Liver (tissue), 9 donors: ENCODE measurements around the gene IL1RAPL2. TPM values are rescaled to one million over a fixed set of nuclear protein-coding genes. Genes with fewer than 3 reads are reported as not detected.

ENCODE experiments used
- DNase-seq: peaks from one replicate; pipeline ENCODE4 v3.0.0-alpha.2; 2017; ENCODE audit warnings: low spot score
- H3K27ac ChIP-seq, 2 donors: one replicate each; pipeline ENCODE4 v1.7.0; 2013; ENCODE audit warnings: inconsistent platforms in 2 of 2, low read length in 2 of 2, control low read depth in 1 of 2, low read depth in 1 of 2, mild to moderate bottlenecking in 1 of 2
- H3K27me3 ChIP-seq, 4 donors: one replicate each; pipeline versions ENCODE4 v1.6.1 to v1.7.0; 2013; ENCODE audit warnings: low read length in 3 of 4, inconsistent platforms in 1 of 4, mild to moderate bottlenecking in 1 of 4, moderate library complexity in 1 of 4; ENCODE audit not compliant: control insufficient read depth in 4 of 4, insufficient read depth in 4 of 4
- H3K36me3 ChIP-seq, 4 donors: one replicate each; pipeline versions ENCODE4 v1.6.1 to v1.7.0; 2013; ENCODE audit warnings: low read length in 3 of 4, mild to moderate bottlenecking in 3 of 4, low read depth in 1 of 4, moderate library complexity in 1 of 4; ENCODE audit not compliant: control insufficient read depth in 4 of 4, insufficient read depth in 3 of 4
- H3K4me1 ChIP-seq, 4 donors: one replicate each; pipeline versions ENCODE4 v1.6.1 to v1.7.0; 2013; ENCODE audit warnings: low read length in 3 of 4, mild to moderate bottlenecking in 3 of 4, moderate library complexity in 1 of 4; ENCODE audit not compliant: control insufficient read depth in 4 of 4, insufficient read depth in 4 of 4
- H3K4me3 ChIP-seq, 3 donors: one replicate each; pipeline versions ENCODE4 v1.6.1 to v1.7.0; 2013; ENCODE audit warnings: low read length in 3 of 3, control low read depth in 1 of 3, low read depth in 1 of 3, mild to moderate bottlenecking in 1 of 3
- H3K9ac ChIP-seq, 2 donors: one replicate each; pipeline ENCODE4 v1.7.0; 2013; ENCODE audit warnings: low read length in 2 of 2, mild to moderate bottlenecking in 2 of 2, moderate library complexity in 2 of 2, control low read depth in 1 of 2, low read depth in 1 of 2
- H3K9me3 ChIP-seq, 4 donors: one replicate each; pipeline versions ENCODE4 v1.6.1 to v1.7.0; 2013; ENCODE audit warnings: low read length in 3 of 4; ENCODE audit not compliant: control insufficient read depth in 4 of 4
- EGR1 ChIP-seq, 2 donors: IDR thresholded peaks; 2 replicates each; pipeline ENCODE4 v1.6.1; 2016 to 2018; ENCODE audit warnings: antibody characterized with exemption in 2 of 2, low read depth in 2 of 2
- FOXA1 ChIP-seq: IDR thresholded peaks from 2 replicates; pipeline ENCODE4 v1.6.1; 2016; ENCODE audit warnings: antibody characterized with exemption
- FOXA2 ChIP-seq: IDR thresholded peaks from 2 replicates; pipeline ENCODE4 v1.6.1; 2016; ENCODE audit warnings: antibody characterized with exemption
- GABPA ChIP-seq, 2 donors: IDR thresholded peaks in 1 of 2; conservative IDR thresholded peaks in 1 of 2; 2 replicates each; pipeline ENCODE4 v1.6.1; 2016; ENCODE audit warnings: antibody characterized with exemption in 2 of 2, mild to moderate bottlenecking in 1 of 2, moderate library complexity in 1 of 2
- HNF4A ChIP-seq, 2 donors: conservative IDR thresholded peaks; 2 replicates each; pipeline ENCODE4 v1.6.1; 2016; ENCODE audit warnings: antibody characterized with exemption in 2 of 2, mild to moderate bottlenecking in 2 of 2
- HNF4G ChIP-seq: IDR thresholded peaks from 2 replicates; pipeline ENCODE4 v1.6.1; 2016; ENCODE audit warnings: antibody characterized with exemption
- JUND ChIP-seq, 2 donors: IDR thresholded peaks; 2 replicates each; pipeline ENCODE4 v1.6.1; 2016; ENCODE audit warnings: antibody characterized with exemption in 2 of 2
- MAX ChIP-seq: IDR thresholded peaks from 2 replicates; pipeline ENCODE4 v1.6.1; 2016; ENCODE audit warnings: antibody characterized with exemption
- NR2F2 ChIP-seq: IDR thresholded peaks from 2 replicates; pipeline ENCODE4 v1.6.1; 2016; ENCODE audit warnings: antibody characterized with exemption
- RAD21 ChIP-seq, 2 donors: IDR thresholded peaks; 2 replicates each; pipeline ENCODE4 v1.6.1; 2016; ENCODE audit warnings: antibody characterized with exemption in 2 of 2, mild to moderate bottlenecking in 2 of 2
- REST ChIP-seq: IDR thresholded peaks from 2 replicates; pipeline ENCODE4 v1.6.1; 2016; ENCODE audit warnings: antibody characterized with exemption, mild to moderate bottlenecking
- RXRA ChIP-seq, 2 donors: IDR thresholded peaks; 2 replicates each; pipeline ENCODE4 v1.6.1; 2017 to 2018; ENCODE audit warnings: antibody characterized with exemption in 2 of 2, mild to moderate bottlenecking in 1 of 2
- SP1 ChIP-seq: IDR thresholded peaks from 2 replicates; pipeline ENCODE4 v1.6.1; 2018; ENCODE audit warnings: antibody characterized with exemption, mild to moderate bottlenecking
- YY1 ChIP-seq: IDR thresholded peaks from 2 replicates; pipeline ENCODE4 v1.6.1; 2016; ENCODE audit warnings: antibody characterized with exemption, mild to moderate bottlenecking
- ZBTB33 ChIP-seq: IDR thresholded peaks from 2 replicates; pipeline ENCODE4 v1.6.1; 2016; ENCODE audit warnings: antibody characterized with exemption
- WGBS: extraction: QIAGEN DNeasy Blood & Tissue Kit; methylation state at CpG from one replicate; pipeline ENCODE4 v1.1.7; 2013; 5-methylcytosine and 5-hydroxymethylcytosine counted together
- polyA plus RNA-seq, 2 donors: library from polyadenylated mRNA; stranded (reverse) in 1 of 2; unstranded in 1 of 2; fragments of 200-250 nt in 1 of 2; fragments of >200 nt in 1 of 2; fragmentation: Nextera tagmentation in 1 of 2; extraction: Ambion mirVana in 1 of 2; gene quantifications; one replicate each; pipeline versions ENCODE4 v1.2.1 to v1.2.3, GENCODE V29; 2013 to 2015
- total RNA-seq, 2 donors: library from RNA; depleted of rRNA; stranded (reverse); fragments of >200 nt; gene quantifications; one replicate each; pipeline ENCODE4 v1.2.3, GENCODE V29; 2014
- TF ChIP-seq, protein P1 (sequence below): IDR thresholded peaks from 2 replicates; pipeline ENCODE4 v1.6.1; 2016; ENCODE audit warnings: antibody characterized with exemption
- TF ChIP-seq, protein P2 (sequence below): fragments of 150-350 bp; IDR thresholded peaks from 2 replicates; pipeline ENCODE4 v1.5.1; 2017; ENCODE audit warnings: improper control_type of control experiment, low read depth, low read length; ENCODE audit not compliant: missing input control
- donor health status: healthy.
- donor health status: healthy.
- donor health status: healthy.
- donor health status: healthy.
- donor health status: healthy.

The IL1RAPL2 gene
- total and polyA plus RNA-seq, 4 donors, result 0.20 to 1.6 (median 0.91) TPM

GRCh38 chrX:105462186-105462585 lies 896.2 kb downstream of the IL1RAPL2 start:
- Histone ChIP-seq H3K9ac (no peak overlapping the region), H3K27ac (no peak overlapping the region), H3K36me3 (no peaks in the 10 kb centered on the region), H3K9me3 (no peaks in the 10 kb centered on the region), H3K4me1 (no peaks in the 10 kb centered on the region), H3K27me3 (no peaks in the 10 kb centered on the region), H3K4me3 (no peak overlapping the region)
- DNase-seq, result no peak
- no peak for TF ChIP-seq FOXA2
- WGBS, result 88% methylated on average over 1 of the region's 1 CpG

DNA sequence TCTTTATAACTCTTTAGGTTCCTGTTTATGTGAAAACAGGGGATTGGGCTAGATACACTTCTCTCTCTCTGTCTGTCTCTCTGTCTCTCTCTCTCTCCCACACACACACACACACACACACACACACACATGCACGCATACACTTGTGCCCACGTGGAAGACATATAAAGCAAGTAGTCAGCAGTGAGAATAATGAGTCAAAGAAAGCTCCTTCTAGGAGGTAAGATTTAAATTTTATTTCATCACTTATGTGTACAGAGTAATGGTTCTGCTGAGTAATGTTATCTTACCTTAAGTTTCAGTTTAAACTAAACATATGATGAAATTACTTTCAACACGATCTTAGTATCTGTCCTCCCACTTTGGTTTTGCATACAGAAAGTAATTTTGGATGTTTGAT lies 897.5 kb downstream of the IL1RAPL2 start:
- TF ChIP-seq SP1 (no peak), HNF4G (no peak), YY1 (no peak), FOXA1 (no peak), HNF4A (conservative IDR thresholded peaks at IDR 0.05) (no peak), FOXA2 (no peak), RAD21 (IDR thresholded peaks at IDR 0.05) (no peak), GABPA (IDR thresholded peaks at IDR 0.05 in 1 of 2, conservative IDR thresholded peaks at IDR 0.05 in 1 of 2) (no peak), NR2F2 (no peak)
- TF ChIP-seq, protein P1, sequence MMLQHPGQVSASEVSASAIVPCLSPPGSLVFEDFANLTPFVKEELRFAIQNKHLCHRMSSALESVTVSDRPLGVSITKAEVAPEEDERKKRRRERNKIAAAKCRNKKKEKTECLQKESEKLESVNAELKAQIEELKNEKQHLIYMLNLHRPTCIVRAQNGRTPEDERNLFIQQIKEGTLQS, result no peak
- TF ChIP-seq, protein P2, sequence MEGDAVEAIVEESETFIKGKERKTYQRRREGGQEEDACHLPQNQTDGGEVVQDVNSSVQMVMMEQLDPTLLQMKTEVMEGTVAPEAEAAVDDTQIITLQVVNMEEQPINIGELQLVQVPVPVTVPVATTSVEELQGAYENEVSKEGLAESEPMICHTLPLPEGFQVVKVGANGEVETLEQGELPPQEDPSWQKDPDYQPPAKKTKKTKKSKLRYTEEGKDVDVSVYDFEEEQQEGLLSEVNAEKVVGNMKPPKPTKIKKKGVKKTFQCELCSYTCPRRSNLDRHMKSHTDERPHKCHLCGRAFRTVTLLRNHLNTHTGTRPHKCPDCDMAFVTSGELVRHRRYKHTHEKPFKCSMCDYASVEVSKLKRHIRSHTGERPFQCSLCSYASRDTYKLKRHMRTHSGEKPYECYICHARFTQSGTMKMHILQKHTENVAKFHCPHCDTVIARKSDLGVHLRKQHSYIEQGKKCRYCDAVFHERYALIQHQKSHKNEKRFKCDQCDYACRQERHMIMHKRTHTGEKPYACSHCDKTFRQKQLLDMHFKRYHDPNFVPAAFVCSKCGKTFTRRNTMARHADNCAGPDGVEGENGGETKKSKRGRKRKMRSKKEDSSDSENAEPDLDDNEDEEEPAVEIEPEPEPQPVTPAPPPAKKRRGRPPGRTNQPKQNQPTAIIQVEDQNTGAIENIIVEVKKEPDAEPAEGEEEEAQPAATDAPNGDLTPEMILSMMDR, result no peak
- 74% methylated on average over 3 of the region's 3 CpGs for WGBS
- Histone ChIP-seq H3K9me3 (no peaks in the 10 kb centered on the region), H3K9ac (no peak overlapping the region), H3K4me3 (no peak overlapping the region), H3K27me3 (no peaks in the 10 kb centered on the region), H3K27ac (no peak overlapping the region), H3K36me3 (no peaks in the 10 kb centered on the region), H3K4me1 (no peaks in the 10 kb centered on the region)
- no peak for DNase-seq

GRCh38 chrX:105464618-105465017 lies 898.6 kb downstream of the IL1RAPL2 start:
- WGBS, result 89% methylated on average over 2 of the region's 2 CpGs
- H3K27me3 ChIP-seq, result no peaks in the 10 kb centered on the region
- no peaks in the 10 kb centered on the region for H3K4me1 ChIP-seq
- no peaks in the 10 kb centered on the region for H3K9me3 ChIP-seq
- H3K9ac ChIP-seq, result no peak overlapping the region
- H3K36me3 ChIP-seq, result no peaks in the 10 kb centered on the region
- H3K4me3 ChIP-seq, result no peak overlapping the region
- no peak overlapping the region for H3K27ac ChIP-seq
- no peak for DNase-seq
- TF ChIP-seq FOXA1 (no peak), REST (no peak), GABPA (IDR thresholded peaks at IDR 0.05 in 1 of 2, conservative IDR thresholded peaks at IDR 0.05 in 1 of 2) (no peak), EGR1 (IDR thresholded peaks at IDR 0.05; ENCODE audit: low read depth in 2 of 2) (no peak), RAD21 (IDR thresholded peaks at IDR 0.05) (no peak), YY1 (no peak), NR2F2 (no peak), JUND (IDR thresholded peaks at IDR 0.05) (no peak), HNF4G (no peak), MAX (no peak), ZBTB33 (no peak), HNF4A (conservative IDR thresholded peaks at IDR 0.05) (no peak), RXRA (IDR thresholded peaks at IDR 0.05) (no peak), SP1 (no peak), FOXA2 (no peak)
- TF ChIP-seq, protein P2, result no peak
- TF ChIP-seq, protein P1, result no peak
